Amygdala (tissue), 56 donors: ENCODE results near the gene MSRB1.
A peak's percentile ranks its signal among the peaks of the same experiment; 100 is the strongest.
"Not testable (repeated sequence)": the region's sequence is repeated elsewhere in the genome, so short reads cannot be mapped to it uniquely, and the experiment has no call there.

ENCODE experiments used
- DNase-seq, 56 donors: peaks; one replicate each; lab custom pipeline; 2025; lab: John Stamatoyannopoulos, UW

The MSRB1 gene

GRCh38 chr16:1941162-1942046, 1.6 kb downstream of the MSRB1 start:
- DNase-seq: no peak

- DNase-seq: no peak
These were observed 2.5 kb downstream of the MSRB1 start for GRCh38 chr16:1940273-1941161.

- DNase-seq: not testable (repeated sequence)
These were observed 3.2 kb downstream of the MSRB1 start for GRCh38 chr16:1939833-1940232.

GRCh38 chr16:1938910-1939309, 4.1 kb downstream of the MSRB1 start:
- no peak for DNase-seq

GRCh38 chr16:1938316-1938715, 4.7 kb downstream of the MSRB1 start:
- peak in 1 of 56 donors; percentile 23 for DNase-seq

- DNase-seq: no peak
These were observed 6.0 kb downstream of the MSRB1 start for GRCh38 chr16:1936945-1937479.

- DNase-seq: no peak
These were observed 9.8 kb downstream of the MSRB1 start for GRCh38 chr16:1933097-1933661.

- no peak for DNase-seq
These were observed 10.7 kb downstream of the MSRB1 start for GRCh38 chr16:1932050-1933028.

- DNase-seq: no peak
These were observed 12.7 kb downstream of the MSRB1 start for GRCh38 chr16:1930338-1930720.

- DNase-seq: peak in 54 of 56 donors; percentile 2 to 91 (median 72)
These were observed 13.2 kb downstream of the MSRB1 start for GRCh38 chr16:1929578-1930337.

- DNase-seq: peak in 1 of 56 donors; percentile 18
These were observed 13.9 kb downstream of the MSRB1 start for GRCh38 chr16:1929105-1929504.

GRCh38 chr16:1926271-1926670, 16.7 kb downstream of the MSRB1 start:
- DNase-seq: no peak

GRCh38 chr16:1924095-1924494, 18.9 kb downstream of the MSRB1 start:
- DNase-seq: no peak

GRCh38 chr16:1923299-1924034, 19.5 kb downstream of the MSRB1 start:
- no peak for DNase-seq

- DNase-seq: no peak
These were observed 20.6 kb downstream of the MSRB1 start for GRCh38 chr16:1922357-1922756.

- no peak for DNase-seq
These were observed 22.2 kb downstream of the MSRB1 start for GRCh38 chr16:1920727-1921171.

GRCh38 chr16:1920122-1920521, 22.9 kb downstream of the MSRB1 start:
- not testable (repeated sequence) for DNase-seq
